Islet precursor cell (in vitro differentiated cells): ENCODE results near the gene L1CAM.
"Not testable (repeated sequence)": the region's sequence is repeated elsewhere in the genome, so short reads cannot be mapped to it uniquely, and the experiment has no call there.

Source experiments
- DNase-seq: peaks from one replicate; pipeline ENCODE4 v3.0.0-alpha.2; 2018

L1CAM gene

DNA sequence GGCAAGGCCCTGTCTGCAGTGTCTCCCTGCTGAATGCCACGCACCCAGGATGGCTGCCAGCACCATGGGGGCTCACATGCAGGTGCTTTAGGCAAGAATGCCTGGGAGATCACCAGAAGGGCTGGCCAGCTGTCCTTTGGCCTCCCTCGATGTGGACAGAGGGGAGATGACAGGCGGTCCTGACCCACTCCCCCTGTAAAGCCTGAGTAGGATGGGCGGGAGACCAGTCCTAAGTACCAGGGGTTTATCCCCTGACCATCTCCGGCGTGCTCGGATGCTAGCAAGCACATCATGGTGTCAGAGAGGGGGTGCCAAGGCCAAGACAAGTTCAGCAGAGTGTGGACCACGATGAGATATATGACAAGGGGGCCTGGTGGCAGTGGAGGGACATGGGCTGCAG, 60.9 kb downstream of the L1CAM start:
- no peak for DNase-seq

DNA sequence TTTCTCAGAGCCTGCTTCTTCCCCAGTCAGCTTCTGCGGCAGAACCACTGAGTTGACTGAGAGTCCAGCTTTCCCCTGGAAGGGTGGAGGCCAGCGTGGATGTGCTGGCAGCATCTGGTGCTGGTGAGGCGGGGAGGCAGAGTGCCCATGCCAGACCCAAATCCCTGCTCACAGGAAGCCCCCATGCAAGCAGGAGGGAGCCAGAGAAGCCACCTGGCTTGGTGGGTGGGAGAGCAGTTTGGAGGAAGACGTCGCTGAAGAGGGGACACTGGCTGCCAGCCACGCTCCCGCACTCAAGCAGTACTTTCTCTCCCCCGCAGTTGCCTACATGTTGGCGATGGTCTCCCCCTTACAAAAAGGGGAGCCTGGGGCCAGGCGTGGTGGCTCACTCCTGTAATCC, 61.6 kb downstream of the L1CAM start:
- no peak for DNase-seq

DNA sequence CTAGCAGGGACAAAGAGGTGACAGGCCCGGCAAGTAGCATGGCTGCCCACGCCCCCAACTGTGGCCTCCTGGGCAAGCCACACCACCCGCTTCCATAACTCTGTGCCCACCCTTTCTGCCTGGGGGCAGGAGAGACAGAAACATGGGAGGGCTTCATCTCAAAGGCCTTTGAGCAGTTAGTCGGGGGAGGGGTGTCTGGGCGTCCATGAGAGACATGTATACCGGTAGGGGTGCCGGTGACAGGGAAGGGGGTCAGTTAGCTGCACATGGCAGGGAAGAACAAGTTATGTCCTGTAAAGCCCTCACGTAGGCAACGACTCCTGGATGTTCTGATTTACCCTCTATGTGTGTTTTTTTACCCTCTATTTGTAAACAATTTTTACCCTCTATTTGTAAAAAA, 64.9 kb downstream of the L1CAM start:
- no peak for DNase-seq

DNA sequence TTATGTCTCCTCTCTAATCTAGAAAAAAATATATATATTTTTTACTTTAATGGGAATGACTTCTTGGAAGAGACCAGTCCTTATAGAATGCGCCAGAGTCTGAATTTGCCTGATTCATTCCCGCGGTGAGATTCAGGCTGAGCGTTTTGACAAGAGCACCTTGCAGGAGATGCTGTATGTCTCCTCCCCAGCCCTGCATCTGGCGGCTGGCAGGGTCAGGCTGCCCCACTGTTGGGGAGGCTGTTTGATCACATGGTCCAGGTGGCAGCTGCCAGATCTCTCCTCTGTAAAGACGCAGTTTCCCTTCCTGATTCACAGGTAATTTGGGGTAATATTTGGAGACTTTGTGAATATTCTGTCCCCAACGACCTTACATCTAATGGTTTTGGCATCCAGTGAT, 65.4 kb downstream of the L1CAM start:
- DNase-seq: no peak

DNA sequence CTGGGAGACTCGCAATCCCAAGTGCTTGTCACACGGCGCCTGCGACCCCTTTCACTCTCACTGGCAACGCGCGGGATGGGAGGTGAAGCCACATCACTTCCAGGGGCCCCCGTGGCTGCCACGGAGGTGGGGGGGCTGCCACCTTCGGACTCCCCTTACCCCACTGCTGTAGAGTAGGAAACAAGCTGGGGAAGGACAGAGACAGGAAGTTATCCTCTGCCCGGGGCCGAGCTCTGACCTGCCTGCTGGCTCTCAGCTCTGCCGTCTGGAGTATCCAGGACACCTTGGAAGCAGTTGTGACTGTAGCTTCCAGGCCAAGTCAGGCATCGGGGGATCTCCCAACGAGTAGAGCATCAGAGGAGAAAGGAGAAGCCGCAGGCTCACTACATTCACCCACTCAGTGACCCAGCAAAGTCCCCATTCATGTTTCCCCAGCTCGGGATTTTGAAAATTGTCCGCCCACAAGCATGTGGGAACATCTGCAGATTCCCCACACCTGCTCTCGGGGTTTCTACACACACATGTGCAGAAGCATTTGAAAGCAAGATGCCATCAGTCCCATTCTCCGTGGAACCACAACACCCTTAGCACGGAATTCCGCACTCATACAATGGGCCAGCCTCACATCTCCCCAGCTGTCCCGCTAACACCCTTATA, 66.5 kb downstream of the L1CAM start:
- DNase-seq: no peak

DNA sequence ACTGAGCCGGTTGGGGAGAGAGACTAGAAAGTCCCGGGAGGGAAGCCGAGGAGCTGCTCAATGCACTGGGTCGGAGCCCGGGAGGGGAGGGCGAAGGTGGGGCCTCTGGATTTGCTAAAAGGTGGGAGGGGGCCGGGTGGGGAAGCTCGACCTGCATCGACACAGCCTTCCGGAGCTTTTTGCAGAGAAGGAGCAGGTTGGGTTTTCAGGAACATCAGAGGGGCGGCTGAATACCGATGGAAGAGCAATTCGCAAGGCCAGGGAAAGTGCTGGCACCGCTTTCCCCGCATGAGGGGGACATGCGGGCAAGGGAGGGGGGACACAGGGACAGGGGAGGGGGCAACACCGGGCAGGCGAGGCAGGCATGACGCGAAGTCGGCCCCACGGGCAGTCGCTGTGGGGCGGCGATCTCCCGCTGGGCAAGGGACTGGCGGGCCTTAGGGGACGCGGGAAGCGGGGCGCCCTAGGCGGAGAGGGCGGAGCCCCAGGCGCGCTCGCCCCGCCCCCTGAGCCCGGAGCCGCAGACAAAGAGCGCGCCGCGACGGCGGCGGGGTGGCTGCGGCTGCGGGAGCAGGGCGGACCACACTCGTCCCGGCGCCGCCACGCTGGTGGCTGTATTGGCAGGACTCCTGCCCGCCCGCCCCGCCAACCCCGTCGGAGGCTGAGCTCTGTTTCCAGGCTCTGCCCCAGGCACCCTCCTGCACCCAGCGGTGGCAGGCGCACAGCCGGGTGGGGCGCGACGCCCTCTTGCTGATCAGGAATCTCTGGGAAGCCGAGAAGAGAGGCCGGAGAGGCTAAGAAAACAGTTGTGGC, 67.2 kb downstream of the L1CAM start:
- peak; percentile 72 for DNase-seq

DNA sequence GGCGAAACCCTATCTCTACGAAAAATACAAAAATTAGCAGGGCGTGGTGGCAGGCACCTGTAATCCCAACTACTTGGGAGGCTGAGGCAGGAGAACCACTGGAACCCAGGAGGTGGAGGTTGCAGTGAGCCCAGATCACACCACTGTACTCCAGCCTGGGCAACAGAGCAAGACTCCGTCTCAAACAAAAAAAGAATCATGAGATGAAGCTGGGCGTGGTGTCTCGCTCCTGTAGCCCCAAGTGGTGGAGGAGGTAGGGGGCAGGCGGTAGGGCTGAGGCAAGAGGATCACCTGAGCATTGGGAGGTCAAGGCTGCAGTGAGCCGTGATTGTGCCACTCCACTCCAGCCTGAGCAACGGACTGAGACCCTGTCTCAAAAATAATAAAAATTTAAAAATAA, 67.9 kb downstream of the L1CAM start:
- DNase-seq: not testable (repeated sequence)

DNA sequence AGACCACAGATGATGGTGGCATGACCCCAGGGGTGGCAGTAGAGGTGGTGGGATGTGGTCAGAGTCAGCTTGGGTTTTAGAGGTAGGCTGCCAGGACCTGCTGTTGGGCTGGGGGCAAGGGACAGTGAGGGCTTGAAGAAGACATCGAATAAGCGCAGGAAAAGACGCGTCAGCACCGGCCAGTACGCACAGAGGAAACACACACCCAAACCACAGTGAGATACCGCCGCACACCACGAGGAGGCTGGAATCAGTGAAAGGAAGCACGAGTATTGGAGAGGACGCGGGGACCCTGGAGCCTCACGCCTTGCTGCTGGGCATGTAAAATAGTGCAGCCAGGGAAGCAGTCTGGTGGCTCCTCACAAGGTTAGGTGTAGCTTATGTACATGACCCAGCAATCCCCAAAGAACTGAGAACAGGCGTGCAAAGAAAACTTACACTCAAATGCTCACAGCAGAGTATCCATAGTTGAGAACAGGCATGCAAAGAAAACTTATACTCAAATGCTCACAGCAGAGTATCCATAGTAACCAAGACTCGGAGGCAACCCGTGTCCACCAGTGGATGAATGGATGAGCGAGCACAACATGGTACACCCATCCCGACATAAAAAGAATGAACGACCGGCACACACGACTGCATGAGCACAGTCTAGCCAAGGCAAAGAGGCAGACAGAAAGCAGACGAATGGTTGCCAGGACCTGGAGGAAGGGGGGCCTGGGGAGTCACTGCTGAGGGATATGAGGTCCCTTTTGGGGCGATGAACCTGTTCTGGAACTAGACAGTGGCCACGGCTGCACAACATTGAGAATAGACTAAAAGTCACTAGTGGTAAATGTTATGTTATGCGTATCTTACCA, 68.9 kb downstream of the L1CAM start:
- no peak for DNase-seq

DNA sequence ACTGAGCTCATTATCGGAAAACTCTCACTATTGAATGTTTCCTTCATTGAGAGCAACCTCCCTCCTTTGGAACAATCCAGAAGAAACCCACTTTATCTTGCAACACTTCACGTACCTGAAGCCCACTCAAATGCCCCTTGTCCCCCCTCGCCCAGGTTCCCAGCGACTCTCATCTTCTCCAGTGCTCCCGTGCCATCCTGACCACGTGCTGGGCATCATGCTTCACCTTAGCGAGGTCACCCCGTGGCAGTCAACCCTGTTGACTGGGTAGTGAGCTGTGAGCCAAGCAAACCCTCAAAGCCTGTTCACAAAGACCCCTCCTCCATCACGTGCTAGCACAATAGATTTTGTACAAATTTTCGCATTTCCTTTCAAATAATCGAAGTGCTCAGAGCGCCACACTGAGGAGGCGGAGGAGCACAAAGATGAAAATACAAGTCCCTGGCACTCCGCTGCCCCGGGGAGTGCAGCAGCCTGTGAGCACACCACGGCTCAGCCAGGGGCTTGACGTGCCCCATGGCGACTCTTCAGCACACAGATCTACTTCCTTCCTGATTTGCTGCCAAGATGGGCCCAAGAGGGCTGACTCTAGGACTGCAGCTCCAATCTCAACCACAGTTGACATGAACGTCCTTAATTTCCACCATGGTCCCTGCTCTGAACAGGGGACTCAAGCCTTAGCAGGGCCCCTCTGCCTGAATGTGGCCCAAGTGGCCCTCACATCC, 71.2 kb downstream of the L1CAM start:
- no peak for DNase-seq

DNA sequence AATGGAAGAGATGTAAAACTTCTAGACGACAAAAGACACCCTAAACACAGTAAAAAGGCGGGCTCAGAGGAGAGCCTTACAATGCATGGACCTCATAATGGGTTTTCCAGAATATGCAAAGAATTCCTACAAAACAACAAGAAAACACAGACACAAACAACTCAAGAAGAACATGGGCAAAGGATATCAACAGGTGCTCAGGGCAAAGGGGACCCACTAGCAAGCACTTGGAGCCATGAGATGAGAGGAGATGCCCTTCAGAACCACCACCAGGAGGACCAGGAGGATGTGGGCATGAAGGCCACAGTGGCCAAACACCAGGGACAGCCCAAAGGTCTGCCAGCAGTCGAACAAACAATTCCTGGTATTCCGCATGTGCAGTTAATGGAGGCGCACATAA, 72.8 kb downstream of the L1CAM start:
- no peak for DNase-seq

DNA sequence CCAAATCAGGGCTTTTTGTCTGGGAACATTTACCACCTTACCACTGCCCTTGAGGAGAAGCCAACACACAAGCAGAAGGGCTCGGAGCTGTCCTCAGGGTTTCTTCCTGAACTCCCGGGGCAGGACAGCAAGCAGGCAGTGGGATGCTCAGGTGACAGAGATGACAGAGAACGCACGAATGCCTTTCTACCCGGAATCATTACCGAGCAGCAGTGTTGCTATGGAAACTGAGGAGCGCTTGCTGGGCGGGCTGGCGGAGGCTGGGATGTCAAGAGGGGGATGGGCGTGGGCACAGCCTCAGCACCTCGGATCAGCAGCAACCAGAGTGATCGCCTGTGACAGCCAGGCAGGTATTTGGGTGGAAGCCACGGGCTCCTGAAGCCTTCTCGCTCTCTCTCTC, 73.8 kb downstream of the L1CAM start:
- DNase-seq: no peak
